Esophagus (tissue), 2 donors: ENCODE measurements around the gene UQCRC1. TPM values are rescaled to one million over a fixed set of nuclear protein-coding genes. Genes with fewer than 3 reads are reported as not detected.

Experiments used
- H3K27ac ChIP-seq, 2 donors: one replicate each; pipeline ENCODE4 v1.5.1; 2013; ENCODE audit warnings: low read depth in 2 of 2, mild to moderate bottlenecking in 2 of 2, inconsistent platforms in 1 of 2, low read length in 1 of 2, moderate library complexity in 1 of 2
- H3K27me3 ChIP-seq, 2 donors: one replicate each; pipeline ENCODE4 v1.6.1; 2013; ENCODE audit warnings: low read length in 2 of 2, control low read depth in 1 of 2, mild to moderate bottlenecking in 1 of 2; ENCODE audit not compliant: insufficient read depth in 2 of 2, control insufficient read depth in 1 of 2
- H3K36me3 ChIP-seq, 2 donors: one replicate each; pipeline ENCODE4 v1.6.1; 2013; ENCODE audit warnings: low read length in 1 of 2; ENCODE audit not compliant: control insufficient read depth in 2 of 2, insufficient read depth in 2 of 2
- H3K4me1 ChIP-seq, 2 donors: one replicate each; pipeline ENCODE4 v1.6.1; 2013; ENCODE audit warnings: low read length in 1 of 2; ENCODE audit not compliant: control insufficient read depth in 2 of 2, insufficient read depth in 2 of 2
- H3K4me3 ChIP-seq, 2 donors: one replicate each; pipeline ENCODE4 v1.5.1; 2013; ENCODE audit warnings: low read length in 2 of 2, mild to moderate bottlenecking in 2 of 2, low read depth in 1 of 2, moderate library complexity in 1 of 2
- H3K9me3 ChIP-seq, 2 donors: one replicate each; pipeline ENCODE4 v1.6.1; 2013; ENCODE audit warnings: mild to moderate bottlenecking in 2 of 2, low read depth in 1 of 2, low read length in 1 of 2, moderate library complexity in 1 of 2; ENCODE audit not compliant: control insufficient read depth in 2 of 2, insufficient read depth in 1 of 2
- WGBS, 2 donors: extraction: QIAGEN DNeasy Blood & Tissue Kit; methylation state at CpG; one replicate each; pipeline ENCODE4 v1.1.7; 2013; 5-methylcytosine and 5-hydroxymethylcytosine counted together
- polyA plus RNA-seq, 2 donors: library from polyadenylated mRNA; stranded (reverse); fragments of 200-250 nt; gene quantifications; one replicate each; pipeline ENCODE4 v1.2.3, GENCODE V29; 2013
- donor health status: healthy with polysubstance abuse.
- donor health status: Bipolar disorder and iron deficiency.

Gene UQCRC1
- polyA plus RNA-seq, 2 donors = 192 to 264 TPM

GRCh38 chr3:48568476-48568875 is 41.0 kb downstream of the UQCRC1 start:
- Histone ChIP-seq H3K27me3 (no peaks in the 10 kb centered on the region), H3K4me3 (no peak overlapping the region), H3K36me3 (peaks cover 0 to 9% of the 10 kb centered on the region in 2 donors), H3K27ac (no peak overlapping the region), H3K4me1 (peaks cover 0 to 2% of the 10 kb centered on the region in 2 donors), H3K9me3 (no peaks in the 10 kb centered on the region)
- WGBS, 2 donors = 86 to 87% methylated on average over 7 of the region's 7 CpGs

- H3K36me3 ChIP-seq = peaks cover 0 to 5% of the 10 kb centered on the region in 2 donors
- no peak overlapping the region for H3K4me3 ChIP-seq
- H3K27ac ChIP-seq = no peak overlapping the region
- H3K9me3 ChIP-seq = no peaks in the 10 kb centered on the region
- 83 to 85% methylated on average over 11 of the region's 11 CpGs for WGBS, 2 donors
- peaks cover 0 to 2% of the 10 kb centered on the region in 2 donors for H3K4me1 ChIP-seq
- no peaks in the 10 kb centered on the region for H3K27me3 ChIP-seq
Observed at GRCh38 chr3:48567500-48567899, 41.9 kb downstream of the UQCRC1 start.

DNA sequence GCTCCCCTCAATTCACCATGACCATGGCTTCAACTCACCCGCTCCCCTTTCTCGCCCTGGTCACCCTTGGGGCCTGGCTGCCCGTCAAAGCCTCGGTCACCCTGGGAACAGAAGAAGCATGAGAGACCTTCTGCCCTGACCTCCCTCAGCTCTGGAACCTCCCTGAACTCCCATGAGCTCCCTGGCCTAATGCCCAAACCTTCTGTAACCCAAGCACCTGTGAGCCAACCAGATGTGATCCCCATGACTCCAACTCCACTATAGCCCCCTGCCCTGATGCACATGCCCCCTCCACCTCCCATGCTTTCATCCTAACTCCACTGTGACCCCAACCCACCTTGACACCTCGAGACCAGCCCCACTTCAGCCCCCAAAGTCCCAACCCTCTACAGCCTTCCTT is 42.4 kb downstream of the UQCRC1 start:
- Histone ChIP-seq H3K27ac (no peak overlapping the region), H3K36me3 (peaks cover 0 to 5% of the 10 kb centered on the region in 2 donors), H3K4me1 (peaks cover 0 to 2% of the 10 kb centered on the region in 2 donors), H3K27me3 (no peaks in the 10 kb centered on the region), H3K9me3 (no peaks in the 10 kb centered on the region), H3K4me3 (no peak overlapping the region)
- WGBS, 2 donors = 78 to 85% methylated on average over 5 of the region's 5 CpGs

DNA sequence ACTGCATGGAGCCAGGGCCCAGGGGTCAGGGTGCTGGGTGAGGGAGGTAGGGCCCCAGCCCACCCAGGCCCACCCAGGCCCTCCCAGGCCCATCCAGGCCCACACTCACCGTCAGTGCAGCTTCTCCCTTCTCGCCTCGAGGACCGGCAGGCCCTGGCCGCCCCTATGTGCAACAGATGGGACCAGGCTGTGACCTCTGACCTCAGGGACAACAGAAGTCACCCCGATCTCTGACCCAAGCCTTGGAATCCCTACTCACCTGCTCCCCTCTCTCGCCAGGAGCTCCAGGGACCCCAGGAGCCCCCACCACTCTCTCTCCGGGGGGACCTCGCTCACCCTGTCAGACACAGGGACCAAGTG is 43.1 kb downstream of the UQCRC1 start:
- Histone ChIP-seq H3K4me3 (no peak overlapping the region), H3K4me1 (peaks cover 0 to 2% of the 10 kb centered on the region in 2 donors), H3K27ac (no peak overlapping the region), H3K9me3 (no peaks in the 10 kb centered on the region), H3K36me3 (peaks cover 0 to 3% of the 10 kb centered on the region in 2 donors), H3K27me3 (no peaks in the 10 kb centered on the region)
- 79 to 82% methylated on average over 5 to 9 of the region's 9 CpGs for WGBS, 2 donors

GRCh38 chr3:48565591-48566400 is 43.6 kb downstream of the UQCRC1 start:
- no peak overlapping the region for H3K27ac ChIP-seq
- H3K4me3 ChIP-seq = no peak overlapping the region
- H3K4me1 ChIP-seq = peaks cover 0 to 2% of the 10 kb centered on the region in 2 donors
- H3K36me3 ChIP-seq = peaks cover 0 to 3% of the 10 kb centered on the region in 2 donors
- WGBS, 2 donors = 36 to 60% methylated on average over 6 to 7 of the region's 7 CpGs
- H3K27me3 ChIP-seq = no peaks in the 10 kb centered on the region
- H3K9me3 ChIP-seq = no peaks in the 10 kb centered on the region

DNA sequence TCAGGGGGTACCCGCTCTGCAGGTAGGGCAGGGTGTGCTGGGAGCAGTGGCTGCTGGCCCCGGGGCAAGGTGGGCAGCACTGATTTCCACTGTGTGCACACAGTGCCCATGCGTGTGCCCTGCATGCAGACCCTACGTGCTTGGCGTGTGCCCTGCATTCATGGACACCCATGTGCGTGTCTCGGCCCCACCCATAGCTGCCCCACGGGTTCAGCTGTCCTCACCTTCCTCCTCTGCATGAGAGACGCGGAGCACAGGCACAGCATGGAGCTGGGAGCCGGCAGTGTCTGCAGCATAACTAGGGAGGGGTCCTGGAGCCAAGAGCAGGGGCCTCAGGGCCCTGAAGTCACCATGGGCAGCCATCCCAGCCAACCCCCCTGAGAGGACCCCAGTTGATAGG is 44.3 kb downstream of the UQCRC1 start:
- 78 to 83% methylated on average over 11 of the region's 11 CpGs for WGBS, 2 donors
- no peaks in the 10 kb centered on the region for H3K9me3 ChIP-seq
- no peaks in the 10 kb centered on the region for H3K27me3 ChIP-seq
- no peak overlapping the region for H3K27ac ChIP-seq
- no peak overlapping the region for H3K4me3 ChIP-seq
- H3K4me1 ChIP-seq = peaks cover 0 to 2% of the 10 kb centered on the region in 2 donors
- peaks cover 0 to 3% of the 10 kb centered on the region in 2 donors for H3K36me3 ChIP-seq

GRCh38 chr3:48564667-48565066 is 44.8 kb downstream of the UQCRC1 start:
- H3K27me3 ChIP-seq = no peaks in the 10 kb centered on the region
- H3K4me1 ChIP-seq = peaks cover 0 to 2% of the 10 kb centered on the region in 2 donors
- no peak overlapping the region for H3K4me3 ChIP-seq
- peaks cover 0 to 3% of the 10 kb centered on the region in 2 donors for H3K36me3 ChIP-seq
- no peaks in the 10 kb centered on the region for H3K9me3 ChIP-seq
- H3K27ac ChIP-seq = no peak overlapping the region
- 83 to 86% methylated on average over 11 of the region's 11 CpGs for WGBS, 2 donors

DNA sequence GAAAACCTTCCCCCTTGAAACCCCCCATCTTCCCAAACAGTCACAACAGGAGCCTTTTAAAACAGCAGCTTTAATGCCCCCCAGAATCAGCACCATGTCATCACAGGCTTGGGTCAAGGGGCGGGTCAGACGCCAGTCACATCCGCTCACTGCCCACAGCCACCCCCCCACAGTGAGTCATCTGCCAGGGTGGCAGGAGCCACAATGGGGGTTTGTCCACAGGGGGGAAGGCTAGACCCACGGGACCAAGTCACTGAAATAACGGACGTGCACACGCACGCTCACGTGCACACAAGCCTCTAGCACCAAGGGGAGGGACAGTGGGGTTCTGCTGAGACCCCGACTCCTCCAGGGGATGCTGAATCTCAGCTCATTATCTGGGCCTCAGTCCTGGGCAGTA is 45.4 kb downstream of the UQCRC1 start:
- 61 to 74% methylated on average over 10 of the region's 10 CpGs for WGBS, 2 donors
- no peaks in the 10 kb centered on the region for H3K27me3 ChIP-seq
- no peak overlapping the region for H3K4me3 ChIP-seq
- no peaks in the 10 kb centered on the region for H3K9me3 ChIP-seq
- peaks cover 0 to 3% of the 10 kb centered on the region in 2 donors for H3K36me3 ChIP-seq
- no peak overlapping the region for H3K27ac ChIP-seq
- H3K4me1 ChIP-seq = peaks cover 0 to 2% of the 10 kb centered on the region in 2 donors

DNA sequence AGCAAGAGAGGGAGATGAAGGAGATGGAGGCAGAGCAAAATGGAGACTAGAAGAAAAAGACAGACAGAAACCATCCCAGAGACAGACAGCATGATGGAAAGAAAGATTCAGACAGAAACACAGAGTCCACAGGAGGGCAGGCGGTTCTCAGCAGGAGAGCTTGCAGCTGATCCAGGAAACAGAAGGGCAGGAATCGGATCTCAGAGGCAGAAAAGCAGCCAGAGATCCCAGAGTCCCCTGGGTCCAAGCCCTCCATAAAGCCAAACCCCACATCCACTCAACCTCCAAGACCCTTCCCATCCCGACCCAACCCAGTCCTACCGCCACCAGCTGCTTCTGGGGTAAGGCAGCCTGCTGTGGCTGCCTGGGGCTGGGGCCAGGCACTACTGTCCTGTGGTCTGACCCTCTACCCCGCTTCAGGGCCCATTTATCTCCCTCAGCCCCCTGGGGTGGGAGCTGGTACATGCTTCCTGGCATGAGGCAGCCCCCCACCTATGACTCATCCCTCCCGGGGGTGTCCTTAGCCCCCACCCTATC is 46.0 kb downstream of the UQCRC1 start, which contains the start of gene UCN2:
Gene UCN2 (minus strand): TSS at position 400 of the 537 bp plus-strand sequence. CDS start 657 bp downstream, outside the sequence.
- Histone ChIP-seq H3K4me1 (peaks cover 0 to 2% of the 10 kb centered on the region in 2 donors), H3K36me3 (peaks cover 0 to 3% of the 10 kb centered on the region in 2 donors), H3K27ac (no peak within 1 kb of the TSS), H3K4me3 (no peak within 1 kb of the TSS), H3K9me3 (no peaks in the 10 kb centered on the region), H3K27me3 (no peaks in the 10 kb centered on the region)
- 66 to 70% methylated on average over 6 of the region's 6 CpGs for WGBS, 2 donors
